KMS-11 (cell line): ENCODE results near the gene CDH4.

Experiments used
- H2AFZ ChIP-seq: fragments of 200-600 bp; sonication (generic); 2 replicates; pipeline ENCODE4 v1.6.1; 2016; ENCODE audit warnings: antibody characterized with exemption, mixed run types, low read depth
- H3K27ac ChIP-seq: fragments of 200-600 bp; sonication (generic); 2 replicates; pipeline ENCODE4 v1.6.1; 2016; ENCODE audit warnings: mild to moderate bottlenecking, mixed run types
- H3K27me3 ChIP-seq: fragments of 200-600 bp; sonication (generic); 2 replicates; pipeline ENCODE4 v1.6.1; 2017; ENCODE audit warnings: mild to moderate bottlenecking, low read depth, mixed run types, moderate library complexity; ENCODE audit not compliant: insufficient read depth
- H3K36me3 ChIP-seq: fragments of 200-600 bp; sonication (generic); 2 replicates; pipeline ENCODE4 v1.6.1; 2017; ENCODE audit warnings: mild to moderate bottlenecking, mixed run types; ENCODE audit not compliant: insufficient read depth
- H3K4me1 ChIP-seq: fragments of 200-600 bp; sonication (generic); 2 replicates; pipeline ENCODE4 v1.6.1; 2016; ENCODE audit warnings: mild to moderate bottlenecking, low read depth, mixed run types; ENCODE audit not compliant: poor library complexity, severe bottlenecking
- H3K4me2 ChIP-seq: fragments of 200-600 bp; sonication (generic); 2 replicates; pipeline ENCODE4 v1.7.0; 2016; ENCODE audit warnings: mild to moderate bottlenecking, mixed run types
- H3K4me3 ChIP-seq: fragments of 200-600 bp; sonication (generic); IDR thresholded peaks from 2 replicates; pipeline ENCODE4 v1.6.1; 2017; ENCODE audit warnings: low read depth, low read length, mixed read lengths; ENCODE audit not compliant: insufficient read depth
- H3K79me2 ChIP-seq: fragments of 200-600 bp; sonication (generic); 2 replicates; pipeline ENCODE4 v1.6.1; 2016; ENCODE audit warnings: low read depth, mixed run types; ENCODE audit not compliant: insufficient read depth
- H3K9ac ChIP-seq: fragments of 200-600 bp; sonication (generic); 2 replicates; pipeline ENCODE4 v1.6.1; 2016; ENCODE audit warnings: mild to moderate bottlenecking, mixed run types
- H4K20me1 ChIP-seq: fragments of 200-600 bp; sonication (generic); 2 replicates; pipeline ENCODE4 v1.6.1; 2016; ENCODE audit warnings: mild to moderate bottlenecking, mixed run types; ENCODE audit not compliant: insufficient read depth
- TF ChIP-seq, protein P1 (sequence below): fragments of 200-600 bp; sonication (generic); conservative IDR thresholded peaks from 2 replicates; pipeline ENCODE4 v1.6.1; 2017; ENCODE audit warnings: low read depth, mild to moderate bottlenecking, antibody characterized with exemption, low read length, moderate library complexity, mixed read lengths

CDH4 gene

DNA sequence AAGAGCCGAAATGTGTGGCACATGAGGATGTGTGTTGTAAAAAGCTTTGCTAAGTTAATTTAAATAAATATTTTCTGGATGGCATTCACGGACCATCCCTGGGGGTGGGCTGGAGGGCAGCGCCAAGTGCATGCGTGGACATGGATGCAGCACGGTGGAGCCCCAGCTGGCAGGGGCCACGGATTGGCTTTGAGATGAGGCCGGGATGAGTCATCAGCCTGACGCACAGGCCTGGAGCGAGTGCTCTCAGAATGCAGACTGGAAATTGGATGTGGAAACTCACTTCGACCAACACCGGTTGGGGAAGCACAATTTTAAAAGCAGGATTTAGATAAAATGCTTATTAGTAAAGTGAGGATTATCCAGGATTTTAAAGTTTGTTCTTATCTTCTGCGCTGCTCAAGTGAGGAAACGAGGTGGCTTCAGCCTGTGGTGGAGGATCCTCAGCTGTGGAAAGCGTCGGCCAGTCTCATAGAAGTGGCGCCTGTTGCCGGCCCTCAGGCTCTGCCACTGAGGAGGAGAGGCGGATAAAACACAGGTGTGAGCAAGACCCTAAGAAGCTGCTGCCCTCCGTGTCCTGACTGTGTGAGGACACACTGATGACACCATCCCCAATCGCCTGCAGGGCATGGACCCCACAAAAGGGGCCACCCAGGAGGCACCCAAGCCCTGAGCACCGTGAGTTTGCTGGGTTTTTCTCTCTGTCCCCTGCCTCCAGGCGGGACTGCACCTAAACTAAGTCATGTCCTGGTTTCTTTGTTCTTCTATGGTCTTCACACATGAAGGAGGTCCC is 279.7 kb downstream of the CDH4 start:
- TF ChIP-seq, protein P1, sequence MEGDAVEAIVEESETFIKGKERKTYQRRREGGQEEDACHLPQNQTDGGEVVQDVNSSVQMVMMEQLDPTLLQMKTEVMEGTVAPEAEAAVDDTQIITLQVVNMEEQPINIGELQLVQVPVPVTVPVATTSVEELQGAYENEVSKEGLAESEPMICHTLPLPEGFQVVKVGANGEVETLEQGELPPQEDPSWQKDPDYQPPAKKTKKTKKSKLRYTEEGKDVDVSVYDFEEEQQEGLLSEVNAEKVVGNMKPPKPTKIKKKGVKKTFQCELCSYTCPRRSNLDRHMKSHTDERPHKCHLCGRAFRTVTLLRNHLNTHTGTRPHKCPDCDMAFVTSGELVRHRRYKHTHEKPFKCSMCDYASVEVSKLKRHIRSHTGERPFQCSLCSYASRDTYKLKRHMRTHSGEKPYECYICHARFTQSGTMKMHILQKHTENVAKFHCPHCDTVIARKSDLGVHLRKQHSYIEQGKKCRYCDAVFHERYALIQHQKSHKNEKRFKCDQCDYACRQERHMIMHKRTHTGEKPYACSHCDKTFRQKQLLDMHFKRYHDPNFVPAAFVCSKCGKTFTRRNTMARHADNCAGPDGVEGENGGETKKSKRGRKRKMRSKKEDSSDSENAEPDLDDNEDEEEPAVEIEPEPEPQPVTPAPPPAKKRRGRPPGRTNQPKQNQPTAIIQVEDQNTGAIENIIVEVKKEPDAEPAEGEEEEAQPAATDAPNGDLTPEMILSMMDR, result no peak
- Histone ChIP-seq H3K4me1 (no peaks in the 10 kb centered on the region), H3K27ac (no peak overlapping the region), H3K9ac (no peak overlapping the region), H2AFZ (no peak overlapping the region), H3K36me3 (no peaks in the 10 kb centered on the region), H4K20me1 (no peaks in the 10 kb centered on the region), H3K4me3 (no peak overlapping the region), H3K79me2 (no peaks in the 10 kb centered on the region), H3K4me2 (no peak overlapping the region), H3K27me3 (peaks cover 38% of the 10 kb centered on the region)

DNA sequence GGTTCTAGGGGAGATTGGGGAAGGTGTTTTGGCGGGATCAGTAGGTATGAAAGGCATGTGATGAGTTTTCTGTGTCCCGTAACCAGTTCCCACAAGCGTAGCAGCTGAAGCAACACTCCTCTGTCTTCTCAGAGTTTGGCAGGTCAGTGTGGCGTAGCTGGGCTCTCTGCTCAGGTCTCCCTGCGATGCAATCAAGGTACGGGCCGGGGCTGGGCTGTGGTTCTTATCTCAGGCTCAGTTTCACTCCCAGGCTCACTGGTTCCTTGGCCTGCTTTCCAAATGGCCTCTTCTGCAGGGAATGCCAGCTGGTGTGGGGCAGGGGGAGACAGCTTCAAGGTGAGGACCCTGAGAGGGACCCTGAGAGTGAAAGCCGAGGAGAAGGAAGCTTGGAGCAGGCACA is 280.7 kb downstream of the CDH4 start:
- Histone ChIP-seq H3K4me2 (no peak overlapping the region), H4K20me1 (no peaks in the 10 kb centered on the region), H3K36me3 (no peaks in the 10 kb centered on the region), H3K79me2 (no peaks in the 10 kb centered on the region), H3K27ac (no peak overlapping the region), H3K27me3 (peaks cover 38% of the 10 kb centered on the region), H3K4me1 (no peaks in the 10 kb centered on the region), H2AFZ (no peak overlapping the region), H3K4me3 (no peak overlapping the region), H3K9ac (no peak overlapping the region)
- TF ChIP-seq, protein P1, result no peak

DNA sequence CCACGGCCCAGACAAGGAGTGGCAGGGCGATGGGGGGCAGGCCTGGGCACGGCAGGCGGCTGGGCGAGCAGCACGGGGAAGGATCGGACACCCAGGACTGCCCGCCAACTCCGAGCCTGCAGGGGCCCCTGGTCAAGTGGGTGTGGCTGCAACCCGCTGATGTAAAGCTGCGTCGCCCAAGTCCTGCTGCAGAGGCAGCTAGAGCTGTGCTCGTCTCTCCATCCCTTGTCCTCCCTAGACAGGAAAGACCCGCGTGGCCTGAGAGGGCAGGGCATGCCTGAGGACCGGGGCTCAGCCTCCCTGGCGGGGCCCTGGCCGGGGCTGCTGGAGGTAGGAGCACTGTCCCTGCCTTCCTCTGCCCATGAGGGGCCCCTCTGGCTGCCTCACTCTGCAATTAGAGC is 281.2 kb downstream of the CDH4 start:
- H3K27ac ChIP-seq, result no peak overlapping the region
- H4K20me1 ChIP-seq, result no peaks in the 10 kb centered on the region
- no peak overlapping the region for H3K9ac ChIP-seq
- H3K79me2 ChIP-seq, result no peaks in the 10 kb centered on the region
- H3K4me2 ChIP-seq, result no peak overlapping the region
- TF ChIP-seq, protein P1, result no peak
- peaks cover 40% of the 10 kb centered on the region for H3K27me3 ChIP-seq
- no peaks in the 10 kb centered on the region for H3K36me3 ChIP-seq
- H3K4me1 ChIP-seq, result no peaks in the 10 kb centered on the region
- no peak overlapping the region for H2AFZ ChIP-seq
- H3K4me3 ChIP-seq, result no peak overlapping the region

DNA sequence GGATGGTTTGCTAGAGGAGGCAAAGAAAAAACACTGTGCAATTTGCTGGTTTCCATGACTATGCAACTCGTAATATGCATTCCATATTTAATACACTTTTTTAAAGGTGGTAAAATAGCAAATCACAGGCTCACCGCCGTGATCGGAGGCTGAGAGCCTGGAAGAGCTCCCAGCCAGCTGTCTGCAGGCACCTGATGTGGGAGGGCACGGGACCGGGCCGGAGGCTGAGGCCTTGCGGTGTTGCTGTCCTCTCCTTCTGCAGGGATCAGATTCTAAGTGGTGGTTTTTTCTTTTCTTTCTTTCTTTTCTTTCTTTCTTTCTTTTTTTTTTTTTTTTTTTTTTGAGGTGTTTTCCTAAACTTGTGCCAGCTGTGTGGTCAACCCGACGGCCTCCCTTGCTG is 282.3 kb downstream of the CDH4 start:
- H3K27me3 ChIP-seq, result peaks cover 39% of the 10 kb centered on the region
- H3K79me2 ChIP-seq, result no peaks in the 10 kb centered on the region
- no peak overlapping the region for H3K9ac ChIP-seq
- no peak overlapping the region for H2AFZ ChIP-seq
- no peaks in the 10 kb centered on the region for H4K20me1 ChIP-seq
- H3K36me3 ChIP-seq, result no peaks in the 10 kb centered on the region
- H3K4me1 ChIP-seq, result no peaks in the 10 kb centered on the region
- H3K4me2 ChIP-seq, result no peak overlapping the region
- TF ChIP-seq, protein P1, result no peak
- no peak overlapping the region for H3K4me3 ChIP-seq
- no peak overlapping the region for H3K27ac ChIP-seq
